HG02610 (cell line): ENCODE results near the gene TRIM15.
"Not testable (repeated sequence)": the region's sequence is repeated elsewhere in the genome, so short reads cannot be mapped to it uniquely, and the experiment has no call there.

Experiments
- ATAC-seq: cut with Tn5 transposase; IDR thresholded peaks from one replicate; pipeline ENCODE4 v1.9.1; 2021; ENCODE audit warnings: mild to moderate bottlenecking, moderate library complexity; ENCODE audit not compliant: unreplicated experiment

The TRIM15 gene

GRCh38 chr6:30163090-30163917, at the start of gene TRIM15:
TSS of gene TRIM15 (plus strand) at chr6:30163546. CDS start at chr6:30163685, 139 bp downstream.
- ATAC-seq = no peak

- no peak for ATAC-seq
These were observed 49.5 kb upstream of the TRIM15 start for GRCh38 chr6:30113841-30114240.

DNA sequence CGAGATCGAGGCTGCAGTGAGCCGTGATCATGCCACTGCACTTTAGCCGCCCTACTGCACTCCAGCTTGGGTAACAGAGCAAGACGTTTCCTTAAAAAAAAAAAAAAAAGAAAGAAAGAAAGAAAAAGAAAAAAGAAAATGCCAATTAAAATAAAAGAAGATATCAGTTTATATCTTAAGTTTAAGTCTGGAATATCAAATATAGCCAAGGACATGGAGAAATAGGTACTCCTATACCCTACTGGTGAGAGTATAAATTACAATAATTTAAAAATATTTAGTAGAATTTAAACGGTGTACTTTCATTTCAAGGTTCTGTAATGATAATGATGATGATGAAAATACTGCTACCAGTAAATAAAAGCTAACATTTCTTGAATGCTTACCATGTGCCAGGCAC, 46.6 kb upstream of the TRIM15 start:
- no peak for ATAC-seq

- not testable (repeated sequence) for ATAC-seq
These were observed 44.7 kb upstream of the TRIM15 start for GRCh38 chr6:30118691-30119090.

DNA sequence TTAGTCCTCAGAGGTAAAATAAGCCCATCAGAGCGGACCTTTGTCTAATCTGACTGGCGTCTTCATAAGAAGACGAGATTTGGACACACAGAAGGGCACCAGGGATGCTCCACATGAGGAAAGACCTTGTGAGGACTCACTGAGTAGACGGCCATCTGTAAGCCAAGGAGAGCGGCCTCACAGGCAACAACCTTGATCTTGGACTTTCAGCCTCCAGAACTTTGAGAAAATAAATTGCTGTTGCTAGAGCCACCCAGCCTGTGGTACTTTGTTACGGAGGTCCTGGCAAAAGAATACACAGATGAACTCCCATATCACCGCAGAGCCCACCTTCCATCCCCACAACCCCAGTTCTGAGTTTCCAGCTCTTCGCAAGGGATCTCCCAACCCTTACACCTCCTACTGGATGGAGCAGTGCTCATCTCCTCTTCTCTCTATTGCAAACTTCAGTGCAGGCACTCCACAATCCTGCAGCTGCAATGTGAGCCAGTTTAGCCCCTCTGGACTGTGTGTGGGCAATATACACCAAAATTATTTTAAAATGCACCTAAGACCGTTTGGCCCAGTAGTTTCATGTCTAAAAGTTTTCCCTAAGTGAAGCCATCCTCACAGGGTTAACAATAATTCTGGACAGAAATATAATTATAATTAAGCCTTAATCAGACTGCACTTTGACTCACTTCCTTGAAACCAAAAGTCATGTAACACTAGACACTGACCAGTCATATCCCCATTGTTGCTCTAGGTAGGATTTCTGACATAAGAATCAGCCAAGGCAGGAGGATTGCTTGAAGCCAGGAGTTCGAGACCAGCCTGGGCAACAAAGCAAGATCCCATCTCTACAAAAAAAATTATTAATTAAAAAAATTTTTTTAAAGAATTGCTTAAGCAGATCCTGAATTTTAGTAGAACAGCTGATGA, 41.6 kb upstream of the TRIM15 start:
- ATAC-seq = no peak

- no peak for ATAC-seq
These were observed 40.8 kb upstream of the TRIM15 start for GRCh38 chr6:30122515-30122914.

DNA sequence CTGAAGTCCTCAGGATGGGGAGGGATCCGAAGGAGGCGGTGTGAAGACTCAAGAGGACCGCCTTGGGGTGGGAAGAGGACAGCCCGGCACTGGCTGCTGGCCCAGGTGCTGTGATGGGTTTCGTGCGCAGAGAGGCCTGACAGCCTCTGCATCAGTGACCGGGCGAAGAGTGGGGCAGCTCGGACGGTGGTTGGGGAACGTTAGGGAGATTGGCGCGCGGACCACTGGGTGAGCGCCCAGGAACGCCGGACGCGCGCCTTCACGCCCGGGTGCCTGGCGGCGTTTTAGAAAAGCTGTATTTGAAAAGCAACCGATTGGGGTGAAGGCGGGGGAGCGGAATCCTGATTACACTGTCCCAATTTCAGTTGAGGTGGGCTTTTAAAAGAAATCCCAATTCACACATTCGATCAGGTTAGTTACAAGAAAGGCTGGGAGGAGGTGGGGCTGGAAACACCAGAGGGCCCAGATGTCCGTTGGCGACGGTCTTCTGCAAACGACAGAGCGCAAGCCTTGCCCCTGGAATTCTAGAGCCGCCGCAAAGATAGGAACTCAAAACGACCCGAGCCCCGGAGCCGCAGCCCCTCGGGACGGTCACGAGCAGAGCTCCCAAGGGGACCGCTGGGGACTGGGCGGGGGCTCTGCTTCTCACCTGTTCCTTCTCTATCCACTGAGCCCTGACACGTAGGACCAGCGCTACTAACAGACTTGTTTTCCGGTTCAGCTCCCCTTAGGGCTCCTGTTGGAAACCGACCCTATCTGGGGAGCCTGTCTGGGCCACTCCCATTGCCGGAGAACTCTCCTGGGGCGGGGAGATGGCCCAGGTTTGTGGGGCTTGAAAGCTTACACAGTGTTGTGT, 35.9 kb upstream of the TRIM15 start:
- no peak for ATAC-seq

GRCh38 chr6:30129265-30130178, 33.8 kb upstream of the TRIM15 start:
- no peak for ATAC-seq

- no peak for ATAC-seq
These were observed 33.1 kb upstream of the TRIM15 start for GRCh38 chr6:30130179-30130679.

DNA sequence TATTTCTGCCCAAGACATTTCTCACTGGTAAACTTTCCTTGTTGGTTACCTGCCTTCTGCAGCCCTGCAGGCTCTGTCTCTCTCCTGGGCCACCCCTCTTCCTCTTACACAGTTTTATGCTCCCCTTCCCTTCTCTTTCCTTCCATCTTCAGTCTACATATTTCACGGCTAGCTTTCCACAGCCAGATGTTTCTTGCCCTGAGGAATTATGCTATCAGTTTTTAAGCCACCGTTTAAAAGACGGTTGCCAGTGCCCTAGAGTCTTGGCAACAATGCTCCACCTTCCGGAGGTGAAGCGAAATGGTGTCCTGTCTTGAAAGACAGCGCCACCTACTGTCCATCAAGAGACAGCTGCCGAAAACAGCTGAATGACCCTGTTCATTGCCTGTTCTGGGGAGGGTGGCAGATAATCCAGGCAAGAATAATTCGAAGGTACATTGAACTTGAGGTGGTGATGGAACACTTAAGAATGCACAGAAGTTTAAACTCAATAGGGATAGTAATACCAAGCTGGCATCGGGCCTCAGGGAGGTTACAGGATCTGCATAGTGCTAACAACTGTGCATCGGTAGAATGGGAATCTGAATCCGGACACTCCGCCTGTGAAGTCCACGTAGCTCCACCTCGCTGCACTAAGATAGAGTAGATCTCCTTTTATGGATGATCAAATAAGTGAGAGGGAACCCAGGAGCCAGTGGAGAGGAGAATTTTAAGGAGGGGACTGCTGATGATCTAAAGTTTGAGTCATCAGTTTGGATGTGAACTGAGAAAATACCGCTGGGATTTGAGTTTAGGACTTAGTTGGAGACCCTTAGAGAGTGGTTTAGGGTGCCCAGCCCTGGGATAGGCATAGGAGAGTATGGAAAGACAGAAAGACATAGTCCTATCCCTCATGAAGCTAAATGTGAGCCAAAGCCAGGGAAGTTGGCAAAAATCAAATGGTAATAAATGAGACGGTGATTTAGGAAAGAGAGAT, 32.2 kb upstream of the TRIM15 start:
- ATAC-seq = peak; percentile 60

DNA sequence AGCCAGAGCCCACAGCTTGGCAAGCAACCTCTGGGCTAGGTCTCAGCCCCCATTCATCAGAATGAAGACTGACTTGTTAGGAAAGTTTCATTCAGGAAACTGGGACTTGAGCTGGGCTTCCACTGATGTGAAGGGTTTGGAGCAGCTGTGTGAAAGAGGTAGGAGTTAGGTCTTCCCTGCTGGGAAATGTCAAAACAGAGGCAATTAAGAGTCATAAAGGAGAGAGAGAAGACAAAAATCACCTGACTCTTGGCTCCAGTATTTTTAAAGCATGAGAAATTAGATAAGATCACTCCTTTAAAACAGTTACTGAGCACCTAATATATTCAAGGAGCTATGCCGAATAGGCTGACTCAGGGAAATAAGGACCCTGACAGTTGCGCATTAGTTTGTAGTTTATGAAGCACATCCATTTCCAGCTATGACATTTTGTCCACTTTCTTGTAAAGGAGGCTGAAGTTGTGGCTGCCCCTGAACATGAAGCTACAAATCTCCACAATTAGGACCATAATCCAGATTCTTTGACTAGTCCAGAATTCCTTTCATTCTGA, 31.3 kb upstream of the TRIM15 start:
- ATAC-seq = no peak

- ATAC-seq = no peak
These were observed 28.2 kb upstream of the TRIM15 start for GRCh38 chr6:30135147-30135546.

DNA sequence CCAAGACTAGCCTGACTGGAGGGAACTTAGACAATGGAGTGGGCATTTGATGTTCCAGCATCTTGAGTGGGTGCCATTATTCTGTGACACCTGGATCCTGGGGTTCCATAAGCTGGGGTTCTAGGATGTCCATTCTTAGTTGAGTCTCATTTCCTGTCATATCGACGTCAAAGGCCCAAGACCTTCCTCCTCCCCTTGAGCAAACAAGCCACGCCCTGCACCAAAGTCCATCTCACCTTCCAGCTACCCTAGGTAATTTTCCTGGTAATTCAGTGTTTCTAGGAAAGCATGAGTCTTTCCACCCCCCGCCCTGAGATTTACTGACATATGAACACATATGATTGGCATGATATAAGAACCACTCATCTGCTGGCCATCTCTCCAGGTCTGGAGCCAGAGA, 27.6 kb upstream of the TRIM15 start, which contains the start of gene TRIM40:
Gene TRIM40 (plus strand): TSS at position 384 of the 400 bp plus-strand sequence. CDS start 897 bp downstream, outside the sequence.
- no peak for ATAC-seq

- ATAC-seq = no peak
These were observed 26.6 kb upstream of the TRIM15 start for GRCh38 chr6:30136570-30137286.

GRCh38 chr6:30140240-30140639, 23.1 kb upstream of the TRIM15 start:
- not testable (repeated sequence) for ATAC-seq

DNA sequence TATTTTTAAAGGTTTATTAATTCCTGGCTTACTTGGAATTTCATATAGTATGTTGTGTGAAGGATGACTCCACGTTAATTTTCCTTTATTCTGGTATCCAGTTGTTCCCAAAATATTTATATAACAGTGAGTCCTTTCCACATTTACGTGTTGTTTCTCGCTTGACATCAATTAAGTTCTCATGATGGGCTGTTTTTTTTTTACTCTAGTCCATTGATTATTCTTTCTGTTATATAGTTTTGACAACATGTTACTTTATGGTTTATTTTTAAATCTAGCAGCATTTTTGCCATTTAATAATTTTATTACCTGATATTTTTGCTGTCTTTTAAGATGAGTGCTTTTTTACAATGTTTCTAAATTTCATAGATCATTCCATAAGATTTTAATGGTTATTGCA, 20.7 kb upstream of the TRIM15 start:
- ATAC-seq = no peak

DNA sequence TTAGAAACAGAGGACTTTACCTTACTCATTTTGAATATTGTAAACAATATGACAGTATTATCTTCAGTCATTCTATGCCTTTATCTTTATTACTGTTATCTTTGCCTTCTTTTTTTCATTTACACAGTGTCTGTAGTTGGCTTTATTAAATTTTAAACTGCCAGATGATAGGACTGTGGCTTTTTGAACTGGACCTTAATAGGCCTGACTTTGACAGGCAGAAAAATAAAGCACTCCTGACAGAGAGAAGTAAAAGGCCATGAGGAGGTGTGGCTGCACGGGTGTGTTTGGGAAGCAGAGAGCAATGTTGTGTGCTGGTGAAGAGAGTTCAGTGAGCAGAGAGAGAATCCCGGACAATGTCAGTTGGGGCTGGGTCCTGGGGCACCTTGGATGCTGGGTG, 19.6 kb upstream of the TRIM15 start:
- ATAC-seq = no peak
